Heart left ventricle (tissue), 16 donors: ENCODE results near the gene H2AZ2. TPM values are rescaled to one million over a fixed set of nuclear protein-coding genes. Genes with fewer than 3 reads are reported as not detected.

Source experiments
- ATAC-seq, 4 donors: fragments of 200-7000 bp; cut with Tn5 transposase; one replicate each; pipeline ENCODE4 v1.9.1; 2020 to 2022; ENCODE audit warnings: moderate library complexity in 4 of 4, mild to moderate bottlenecking in 3 of 4, moderate number of reproducible peaks in 1 of 4
- DNase-seq, 5 donors: peaks; one replicate each; pipeline ENCODE4 v3.0.0-alpha.2; 2020
- H3K27ac ChIP-seq, 12 donors: fragments of 200-600 bp; sonication (generic) in 4 of 12; one replicate each; pipeline versions ENCODE4 v1.5.0 to v1.8.0; 2016 to 2022; ENCODE audit warnings: mild to moderate bottlenecking in 2 of 12
- H3K27me3 ChIP-seq, 9 donors: fragments of 200-600 bp; sonication (generic) in 2 of 9; one replicate each; pipeline versions ENCODE4 v1.5.1 to v1.8.0; 2016 to 2022; ENCODE audit warnings: mild to moderate bottlenecking in 3 of 9
- H3K36me3 ChIP-seq, 9 donors: fragments of 200-600 bp; sonication (generic) in 2 of 9; one replicate each; pipeline versions ENCODE4 v1.5.0 to v1.8.0; 2018 to 2022; ENCODE audit warnings: mild to moderate bottlenecking in 2 of 9
- H3K4me1 ChIP-seq, 12 donors: fragments of 200-600 bp; sonication (generic) in 4 of 12; one replicate each; pipeline versions ENCODE4 v1.5.0 to v1.8.0; 2016 to 2022; ENCODE audit warnings: mild to moderate bottlenecking in 3 of 12
- H3K4me3 ChIP-seq, 12 donors: fragments of 200-600 bp; sonication (generic) in 4 of 12; one replicate each; pipeline versions ENCODE4 v1.5.0 to v1.8.0; 2017 to 2022; ENCODE audit warnings: mild to moderate bottlenecking in 9 of 12, moderate library complexity in 4 of 12
- H3K9me3 ChIP-seq, 12 donors: fragments of 200-600 bp; sonication (generic) in 4 of 12; one replicate each; pipeline versions ENCODE4 v1.5.0 to v1.8.0; 2016 to 2022; ENCODE audit warnings: mild to moderate bottlenecking in 1 of 12
- CTCF ChIP-seq, 12 donors: fragments of 200-600 bp; sonication (generic) in 4 of 12; IDR thresholded peaks; one replicate each; pipeline versions ENCODE4 v1.5.0 to v1.8.0; 2018 to 2022; ENCODE audit warnings: antibody characterized with exemption in 12 of 12, mild to moderate bottlenecking in 5 of 12
- POLR2A ChIP-seq, 2 donors: fragments of 450-650 bp; IDR thresholded peaks; one replicate each; pipeline ENCODE4 v1.6.1; 2017; ENCODE audit warnings: antibody characterized with exemption in 2 of 2, mild to moderate bottlenecking in 2 of 2, moderate library complexity in 2 of 2
- WGBS, 4 donors: extraction: QIAGEN DNeasy Blood & Tissue Kit in 2 of 4; methylation state at CpG; one replicate each; pipeline versions ENCODE4 v1.1.5 to v1.1.7; 2013 to 2018; 5-methylcytosine and 5-hydroxymethylcytosine counted together
- intact Hi-C, 10 donors: fragments of 100-400 bp; cut with DNase I; formaldehyde crosslinking; loops; one replicate each; pipeline versions ENCODE4 v1.11.1 to v1.14.2; 2022
- polyA plus RNA-seq, 2 donors: library from polyadenylated mRNA; stranded (reverse); fragments of 200-250 nt; gene quantifications; one replicate each; pipeline ENCODE4 v1.2.3, GENCODE V29; 2013
- total RNA-seq, 9 donors: library from RNA; depleted of rRNA in 2 of 9; stranded (reverse); fragments of >200 nt in 2 of 9; fragmentation: NEBNext Ultra II Directional in 3 of 9; extraction: Animal tissue kit (Norgen Biotek cat#: 25700) in 3 of 9; gene quantifications; one replicate each; pipeline versions ENCODE4 v1.1.0 to v1.2.4, GENCODE V29; 2016 to 2023
- donor health status: ischemic (EF 13 %, LVEDD 7.1; RV severe dilation, severe dysfunction).
- donor health status: healthy with polysubstance abuse.
- donor health status: DM: no; HTN: yes; CAD: no.
- donor health status: DM: no; HTN: no; CAD: no.
- donor health status: ischemic (EF 25% LVEDD 6.9; RV normal size, moderate dysfunction).
- donor health status: ischemic (EF 25% LVEDD 5.7; RV mildly dilated, moderate dysfunction).
- donor health status: healthy.
- donor health status: DM: yes; HTN: yes; CAD: no.
- donor health status: ischemic (EF 35%, LVEDD 5.7; RV mildly dilated, moderate dysfunction).
- donor health status: nonischemic (EF 11% LVEDD 7.7; RV severe dilation, severe dysfunction).
- donor health status: DM: yes; HTN: yes; CAD: no.
- donor health status: PGD.
- donor health status: ischemic (EF 29% LVEDD 5.4; RV normal size, mild dysfunction).
- donor health status: nonischemic (EF 23%, LVEDD 6.1; RV moderate dilation, normal function).

H2AZ2 gene
- total and polyA plus RNA-seq, 11 donors, result 161 to 274 (median 219) TPM

GRCh38 chr7:44794331-44794730 lies 53.6 kb downstream of the H2AZ2 start:
- H3K27ac ChIP-seq, result no peak overlapping the region
- intact Hi-C loops, result loop anchor here in 2 of 10 donors (5.0 kb wide), 1 partner anchor 42 kb away; no protein-coding TSS in a partner anchor

GRCh38 chr7:44793919-44794318 lies 54.0 kb downstream of the H2AZ2 start:
- no peak for ATAC-seq
- DNase-seq, result no peak
- Histone ChIP-seq H3K4me3 (no peak overlapping the region), H3K27ac (no peak overlapping the region), H3K9me3 (no peaks in the 10 kb centered on the region), H3K4me1 (peaks cover 7 to 24% (median 16%) of the 10 kb centered on the region in 12 donors), H3K36me3 (peaks cover 0 to 8% (median 3%) of the 10 kb centered on the region in 9 donors), H3K27me3 (no peaks in the 10 kb centered on the region)
- intact Hi-C loops, result loop anchor here in 2 of 10 donors (5.0 kb wide), 1 partner anchor 42 kb away; no protein-coding TSS in a partner anchor
- TF ChIP-seq POLR2A (IDR thresholded peaks at IDR 0.05) (no peak), CTCF (IDR thresholded peaks at IDR 0.05) (no peak)
- WGBS, 4 donors, result 75 to 83% (median 81%) methylated on average over 5 of the region's 5 CpGs

More at GRCh38 chr7:44794331-44794730, 53.6 kb downstream of the H2AZ2 start:
- Histone ChIP-seq H3K9me3 (no peaks in the 10 kb centered on the region), H3K36me3 (peaks cover 0 to 12% (median 7%) of the 10 kb centered on the region in 9 donors), H3K4me1 (peaks cover 7 to 28% (median 19%) of the 10 kb centered on the region in 12 donors), H3K4me3 (no peak overlapping the region), H3K27me3 (no peaks in the 10 kb centered on the region)
- ATAC-seq, result no peak
- 54 to 64% (median 58%) methylated on average over 3 of the region's 3 CpGs for WGBS, 4 donors
- TF ChIP-seq CTCF (IDR thresholded peaks at IDR 0.05) (no peak), POLR2A (IDR thresholded peaks at IDR 0.05) (no peak)
- no peak for DNase-seq

GRCh38 chr7:44791278-44792219 lies 56.3 kb downstream of the H2AZ2 start:
- intact Hi-C loops, result loop anchor here in 2 of 10 donors (5.0 kb wide), 1 partner anchor 39 kb away; no protein-coding TSS in a partner anchor
- no peaks in the 10 kb centered on the region for H3K9me3 ChIP-seq
- ATAC-seq, result no peak
- no peak overlapping the region for H3K4me3 ChIP-seq
- H3K36me3 ChIP-seq, result no peaks in the 10 kb centered on the region
- no peak for DNase-seq
- WGBS, 4 donors, result 85 to 89% (median 88%) methylated on average over 8 of the region's 8 CpGs
- TF ChIP-seq POLR2A (IDR thresholded peaks at IDR 0.05), result no peak
- TF ChIP-seq CTCF (IDR thresholded peaks at IDR 0.05), result no peak
- peaks cover 0 to 9% (median 4%) of the 10 kb centered on the region in 12 donors for H3K4me1 ChIP-seq
- no peak overlapping the region for H3K27ac ChIP-seq
- H3K27me3 ChIP-seq, result no peaks in the 10 kb centered on the region

GRCh38 chr7:44789990-44790389 lies 57.9 kb downstream of the H2AZ2 start:
- ATAC-seq (no peak), DNase-seq (no peak)
- H3K4me1 ChIP-seq, result no peaks in the 10 kb centered on the region
- intact Hi-C loops, result loop anchor here in 2 of 10 donors (5.0 kb wide), 1 partner anchor 38 kb away; no protein-coding TSS in a partner anchor
- no peaks in the 10 kb centered on the region for H3K27me3 ChIP-seq
- H3K4me3 ChIP-seq, result no peak overlapping the region
- 86 to 90% (median 87%) methylated on average over 5 of the region's 5 CpGs for WGBS, 4 donors
- H3K36me3 ChIP-seq, result no peaks in the 10 kb centered on the region
- no peaks in the 10 kb centered on the region for H3K9me3 ChIP-seq
- TF ChIP-seq CTCF (IDR thresholded peaks at IDR 0.05) (no peak), POLR2A (IDR thresholded peaks at IDR 0.05) (no peak)
- no peak overlapping the region for H3K27ac ChIP-seq
